ENCODE data around the gene CPLX4.

Gene CPLX4

GRCh38 chr18:59359576-59359952 lies 41.1 kb upstream of the CPLX4 start:
- ChIA-PET POLR2A (interaction anchor here (0.6 to 1.6 kb wide), 11 partner anchors 12 to 690 kb away, joined by 3 to 10 read pairs (median 4); partner anchors contain the start of genes GRP and RAX), CTCF (interaction anchor here (0.6 to 3.3 kb wide), 5 partner anchors 43 to 464 kb away, joined by 3 to 20 read pairs (median 4); no protein-coding TSS in a partner anchor)
- H3K4me3 ChIP-seq (ENCODE audit: low read depth, low read length) = peak overlapping the region; percentile 37
- TF ChIP-seq TRIM28 (IDR thresholded peaks at IDR 0.05; ENCODE audit: borderline replicate concordance, low read length) = no peak
- no peak for TF ChIP-seq MYNN (tag by site-specific recombination; IDR thresholded peaks at IDR 0.05; ENCODE audit: borderline replicate concordance)
- no peak for TF ChIP-seq ZNF114 (tag by site-specific recombination; IDR thresholded peaks at IDR 0.05)
- TF ChIP-seq ZNF37A (tag by site-specific recombination; IDR thresholded peaks at IDR 0.05) = no peak
- 0 out of 2 replicates have a peak, but pooled peaks have one; percentile 13 for TF ChIP-seq ZFP37 (tag by site-specific recombination; IDR thresholded peaks at IDR 0.05)
- 0 out of 2 replicates have a peak, but pooled peaks have one; percentile 0 for TF ChIP-seq PRDM1 (tag by site-specific recombination; IDR thresholded peaks at IDR 0.05)
- no peak for TF ChIP-seq ZNF157 (tag by site-specific recombination; IDR thresholded peaks at IDR 0.05)
- peak; percentile 38 for TF ChIP-seq SP3 (tag by site-specific recombination; IDR thresholded peaks at IDR 0.05)
- no peak for TF ChIP-seq ZNF311 (tag by site-specific recombination; IDR thresholded peaks at IDR 0.05; ENCODE audit: borderline replicate concordance)
- TF ChIP-seq ZNF561 (tag by site-specific recombination; IDR thresholded peaks at IDR 0.05; ENCODE audit: borderline replicate concordance) = no peak
- TF ChIP-seq ZSCAN16 (tag by site-specific recombination; IDR thresholded peaks at IDR 0.05) = no peak
- TF ChIP-seq KLF1 (tag by site-specific recombination; IDR thresholded peaks at IDR 0.05) = no peak
- TF ChIP-seq PRDM4 (tag by site-specific recombination; IDR thresholded peaks at IDR 0.05) = peak; percentile 58; the same call in 1 of the 2 replicates
- TF ChIP-seq ZNF501 (tag by site-specific recombination; IDR thresholded peaks at IDR 0.05) = 0 out of 2 replicates have a peak, but pooled peaks have one; percentile 23
- peak; percentile 81 for TF ChIP-seq PRDM10 (tag by site-specific recombination; IDR thresholded peaks at IDR 0.05)
- TF ChIP-seq ZNF324 (tag by site-specific recombination; IDR thresholded peaks at IDR 0.05) = no peak
- no peak for TF ChIP-seq ZBTB8A (tag by site-specific recombination; IDR thresholded peaks at IDR 0.05)
- peaks cover 9 to 15% of the 10 kb centered on the region in 2 experiments; a peak in 2 of 3 replicates for H3K36me3 ChIP-seq (ENCODE audit: control insufficient read depth in 2 of 2, insufficient read depth in 1 of 2, low read length in 2 of 2)
- peaks cover 6% of the 10 kb centered on the region for H3K4me1 ChIP-seq (ENCODE audit: control insufficient read depth, insufficient read depth, low read length)
- H3K9me3 ChIP-seq (ENCODE audit: control insufficient read depth, insufficient read depth, low read depth, low read length) = no peaks in the 10 kb centered on the region
- no peak overlapping the region for H3K27ac ChIP-seq (ENCODE audit: extremely low read depth, low read depth, low read length)

- ChIA-PET POLR2A (interaction anchor here (0.6 to 1.6 kb wide), 11 partner anchors 12 to 690 kb away, joined by 3 to 10 read pairs (median 4); partner anchors contain the start of genes GRP and RAX), CTCF (interaction anchor here (0.7 to 3.3 kb wide), 3 partner anchors 44 to 116 kb away, joined by 3 to 20 read pairs (median 3); no protein-coding TSS in a partner anchor)
- peaks cover 15 to 21% of the 10 kb centered on the region in 2 experiments for H3K36me3 ChIP-seq (ENCODE audit: control insufficient read depth in 2 of 2, insufficient read depth in 1 of 2, low read length in 2 of 2)
- no peaks in the 10 kb centered on the region for H3K9me3 ChIP-seq (ENCODE audit: control insufficient read depth, insufficient read depth, low read depth, low read length)
- peaks cover 6% of the 10 kb centered on the region for H3K4me1 ChIP-seq (ENCODE audit: control insufficient read depth, insufficient read depth, low read length)
- H3K27ac ChIP-seq (ENCODE audit: extremely low read depth, low read depth, low read length) = peak within 1 kb of the TSS; percentile 90
- peak within 1 kb of the TSS; percentile 76 for H3K4me3 ChIP-seq (ENCODE audit: low read depth, low read length)
- no peak for TF ChIP-seq ZNF350 (tag by site-specific recombination; IDR thresholded peaks at IDR 0.05)
- no peak for TF ChIP-seq ZNF423 (tag by site-specific recombination; IDR thresholded peaks at IDR 0.05)
- no peak for TF ChIP-seq SALL2 (tag by site-specific recombination; IDR thresholded peaks at IDR 0.05; ENCODE audit: borderline replicate concordance)
- TF ChIP-seq ZNF837 (tag by site-specific recombination; IDR thresholded peaks at IDR 0.05) = 0 out of 2 replicates have a peak, but pooled peaks have one; percentile 17
- TF ChIP-seq ZNF398 (tag by site-specific recombination; IDR thresholded peaks at IDR 0.05) = peak; percentile 65
- no peak for TF ChIP-seq ZBTB8A (tag by site-specific recombination; IDR thresholded peaks at IDR 0.05)
- TF ChIP-seq BCL11B (tag by site-specific recombination; IDR thresholded peaks at IDR 0.05; ENCODE audit: low read depth) = no peak
- no peak for TF ChIP-seq ZNF654 (tag by site-specific recombination; IDR thresholded peaks at IDR 0.05; ENCODE audit: low read depth)
- no peak; the same call in 1 of the 2 replicates for TF ChIP-seq KLF8 (tag by site-specific recombination; IDR thresholded peaks at IDR 0.05)
Measured at GRCh38 chr18:59358712-59359575, 40.5 kb upstream of the CPLX4 start, which contains the start of gene LMAN1. TSS of gene LMAN1 (minus strand) at chr18:59359265. CDS start at chr18:59359244, 21 bp downstream.
